ENCODE results near the gene ARAP1. TPM values are rescaled to one million over a fixed set of nuclear protein-coding genes. Genes with fewer than 3 reads are reported as not detected.
A peak's percentile ranks its signal among the peaks of the same experiment; 100 is the strongest.

ARAP1 gene
- total RNA-seq, 1 experiment from 2014 or later: 73.6 TPM

DNA sequence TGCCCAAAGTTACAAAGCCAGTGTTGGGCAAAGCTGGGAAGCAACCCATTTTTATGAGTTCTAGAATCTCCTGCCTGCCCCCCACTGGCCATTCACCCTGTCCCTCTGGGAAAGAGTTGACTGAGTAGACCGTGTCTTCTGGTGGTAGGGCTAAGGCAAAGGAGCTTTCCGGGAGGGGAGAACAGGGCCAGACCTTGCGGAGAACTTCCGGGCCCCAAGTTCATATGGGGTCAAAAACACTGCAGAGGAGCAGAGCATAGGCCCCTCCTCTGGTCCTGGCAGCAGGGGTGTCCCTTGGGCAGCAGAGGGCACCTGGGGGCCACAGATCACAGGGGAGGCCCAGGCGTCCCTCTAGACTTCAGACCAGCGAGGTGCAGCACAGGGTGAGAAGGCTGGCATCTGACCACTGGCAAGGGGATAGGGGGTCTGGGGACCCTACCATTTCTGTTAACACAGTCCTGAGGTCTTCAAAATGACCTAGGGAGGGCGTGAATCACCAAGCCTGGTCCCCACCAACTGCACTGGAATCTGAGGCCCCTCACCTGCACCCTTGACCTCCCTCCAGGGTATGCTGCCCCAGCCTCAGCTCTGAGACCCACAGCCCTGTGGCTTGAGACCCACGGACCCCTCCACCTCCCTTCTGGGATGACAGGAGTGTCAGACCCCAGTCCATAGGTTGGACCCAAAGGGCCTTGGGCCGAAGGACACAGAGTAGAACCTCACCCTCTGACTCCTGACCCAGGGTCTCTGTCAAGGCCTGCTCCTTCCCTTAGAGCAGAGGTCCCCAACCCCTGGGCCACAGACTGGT lies 1.3 kb upstream of the ARAP1 start:
- H3K4me3 ChIP-seq (ENCODE audit: low read depth in 2 of 2, low read length in 2 of 2): no peak overlapping the region
- no TSS peak for BruUV-seq (replicated peaks)
- DNase-seq (ENCODE audit: low read depth, low spot score): no peak
- peaks cover 17% of the 10 kb centered on the region for H3K4me1 ChIP-seq (ENCODE audit: control insufficient read depth, insufficient read depth, low read length)
- no peak for ATAC-seq
- TF ChIP-seq, protein P1, sequence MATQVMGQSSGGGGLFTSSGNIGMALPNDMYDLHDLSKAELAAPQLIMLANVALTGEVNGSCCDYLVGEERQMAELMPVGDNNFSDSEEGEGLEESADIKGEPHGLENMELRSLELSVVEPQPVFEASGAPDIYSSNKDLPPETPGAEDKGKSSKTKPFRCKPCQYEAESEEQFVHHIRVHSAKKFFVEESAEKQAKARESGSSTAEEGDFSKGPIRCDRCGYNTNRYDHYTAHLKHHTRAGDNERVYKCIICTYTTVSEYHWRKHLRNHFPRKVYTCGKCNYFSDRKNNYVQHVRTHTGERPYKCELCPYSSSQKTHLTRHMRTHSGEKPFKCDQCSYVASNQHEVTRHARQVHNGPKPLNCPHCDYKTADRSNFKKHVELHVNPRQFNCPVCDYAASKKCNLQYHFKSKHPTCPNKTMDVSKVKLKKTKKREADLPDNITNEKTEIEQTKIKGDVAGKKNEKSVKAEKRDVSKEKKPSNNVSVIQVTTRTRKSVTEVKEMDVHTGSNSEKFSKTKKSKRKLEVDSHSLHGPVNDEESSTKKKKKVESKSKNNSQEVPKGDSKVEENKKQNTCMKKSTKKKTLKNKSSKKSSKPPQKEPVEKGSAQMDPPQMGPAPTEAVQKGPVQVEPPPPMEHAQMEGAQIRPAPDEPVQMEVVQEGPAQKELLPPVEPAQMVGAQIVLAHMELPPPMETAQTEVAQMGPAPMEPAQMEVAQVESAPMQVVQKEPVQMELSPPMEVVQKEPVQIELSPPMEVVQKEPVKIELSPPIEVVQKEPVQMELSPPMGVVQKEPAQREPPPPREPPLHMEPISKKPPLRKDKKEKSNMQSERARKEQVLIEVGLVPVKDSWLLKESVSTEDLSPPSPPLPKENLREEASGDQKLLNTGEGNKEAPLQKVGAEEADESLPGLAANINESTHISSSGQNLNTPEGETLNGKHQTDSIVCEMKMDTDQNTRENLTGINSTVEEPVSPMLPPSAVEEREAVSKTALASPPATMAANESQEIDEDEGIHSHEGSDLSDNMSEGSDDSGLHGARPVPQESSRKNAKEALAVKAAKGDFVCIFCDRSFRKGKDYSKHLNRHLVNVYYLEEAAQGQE (IDR thresholded peaks at IDR 0.05; ENCODE audit: insufficient read depth in 1 of 2, low read depth in 2 of 2, low read length in 1 of 2): no peak
- no peak for TF ChIP-seq TCF7L2 (IDR thresholded peaks at IDR 0.05; ENCODE audit: low read depth, low read length)
- no peak for TF ChIP-seq SIN3A (IDR thresholded peaks at IDR 0.05; ENCODE audit: borderline replicate concordance, insufficient read depth, low read depth, low read length)
- TF ChIP-seq, protein P2, sequence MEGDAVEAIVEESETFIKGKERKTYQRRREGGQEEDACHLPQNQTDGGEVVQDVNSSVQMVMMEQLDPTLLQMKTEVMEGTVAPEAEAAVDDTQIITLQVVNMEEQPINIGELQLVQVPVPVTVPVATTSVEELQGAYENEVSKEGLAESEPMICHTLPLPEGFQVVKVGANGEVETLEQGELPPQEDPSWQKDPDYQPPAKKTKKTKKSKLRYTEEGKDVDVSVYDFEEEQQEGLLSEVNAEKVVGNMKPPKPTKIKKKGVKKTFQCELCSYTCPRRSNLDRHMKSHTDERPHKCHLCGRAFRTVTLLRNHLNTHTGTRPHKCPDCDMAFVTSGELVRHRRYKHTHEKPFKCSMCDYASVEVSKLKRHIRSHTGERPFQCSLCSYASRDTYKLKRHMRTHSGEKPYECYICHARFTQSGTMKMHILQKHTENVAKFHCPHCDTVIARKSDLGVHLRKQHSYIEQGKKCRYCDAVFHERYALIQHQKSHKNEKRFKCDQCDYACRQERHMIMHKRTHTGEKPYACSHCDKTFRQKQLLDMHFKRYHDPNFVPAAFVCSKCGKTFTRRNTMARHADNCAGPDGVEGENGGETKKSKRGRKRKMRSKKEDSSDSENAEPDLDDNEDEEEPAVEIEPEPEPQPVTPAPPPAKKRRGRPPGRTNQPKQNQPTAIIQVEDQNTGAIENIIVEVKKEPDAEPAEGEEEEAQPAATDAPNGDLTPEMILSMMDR (IDR thresholded peaks at IDR 0.05): no peak
- TF ChIP-seq POLR2AphosphoS5 (IDR thresholded peaks at IDR 0.05; ENCODE audit: low read depth, low read length): no peak
- intact Hi-C loops (cut with micrococcal nuclease; ENCODE audit: unreplicated experiment) (no loop called here), in situ Hi-C loops (cut with HindIII; ENCODE audit: low pct_unique_long_range_greater_than_20kb, low sequenced_read_pairs) (no loop called here)
- H3K27ac ChIP-seq (ENCODE audit: low read length): peak overlapping the region; percentile 74; the same call in 1 of the 2 replicates
- peaks cover 6% of the 10 kb centered on the region; the same call in 1 of the 2 replicates for H3K36me3 ChIP-seq (ENCODE audit: control insufficient read depth, insufficient read depth, low read length)
- ChIA-PET CTCF (no interaction called here), POLR2A (no interaction called here)
- H3K9me3 ChIP-seq (ENCODE audit: control insufficient read depth, insufficient read depth, low read depth, low read length): no peaks in the 10 kb centered on the region
- no peaks in the 10 kb centered on the region for H3K27me3 ChIP-seq (ENCODE audit: control insufficient read depth, insufficient read depth, low read length)

DNA sequence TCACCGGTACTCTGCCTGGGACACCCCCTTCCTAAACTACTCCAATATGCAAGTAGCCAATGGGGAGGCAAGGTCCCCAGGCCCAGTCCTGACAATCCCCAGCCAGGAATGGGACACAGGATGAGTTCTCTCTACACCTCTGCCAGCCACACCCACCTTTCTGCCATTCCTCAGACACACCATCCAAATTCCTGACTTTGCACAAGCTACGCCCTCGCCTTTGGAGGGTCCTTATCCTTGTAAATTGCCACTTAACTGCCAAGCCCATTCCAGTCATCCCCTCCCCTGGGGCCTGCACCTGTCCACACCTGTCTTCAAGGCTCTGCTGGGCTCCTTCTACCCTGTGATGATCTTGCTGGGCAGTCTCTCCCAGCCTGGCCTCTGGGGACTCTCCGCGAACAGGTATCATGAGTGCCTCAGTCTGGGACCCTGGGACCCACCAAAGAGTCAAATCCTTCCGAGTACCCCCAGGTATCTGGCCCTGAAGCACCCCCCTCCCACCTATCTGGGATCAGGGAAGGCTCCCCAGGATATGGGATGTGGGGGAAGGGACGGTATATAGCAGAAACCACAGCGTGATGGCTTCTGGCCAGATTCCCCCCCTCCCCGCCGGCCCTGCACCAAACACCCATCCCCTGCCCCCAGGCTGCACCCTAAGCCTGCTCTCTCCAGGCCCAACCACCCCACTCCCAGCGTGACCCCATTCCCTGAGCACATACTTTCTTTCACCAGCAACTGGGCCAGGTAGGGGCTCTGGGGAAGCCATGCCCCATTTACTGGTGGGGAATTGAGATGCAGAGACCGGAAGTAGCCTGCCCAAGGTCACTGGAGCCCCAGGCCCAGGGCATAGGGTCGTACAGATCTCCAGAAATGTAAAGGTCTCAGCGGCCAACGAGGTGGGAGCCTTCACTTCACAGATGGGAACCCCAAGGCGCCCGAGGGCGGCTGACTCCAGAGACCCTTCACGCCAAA lies 806 bp downstream of the ARAP1 start:
- intact Hi-C loops (cut with micrococcal nuclease; ENCODE audit: unreplicated experiment): no loop called here
- in situ Hi-C loops (cut with HindIII; ENCODE audit: low pct_unique_long_range_greater_than_20kb, low sequenced_read_pairs): no loop called here
- Histone ChIP-seq H3K27me3 (ENCODE audit: control insufficient read depth, insufficient read depth, low read length) (no peaks in the 10 kb centered on the region), H3K36me3 (ENCODE audit: control insufficient read depth, insufficient read depth, low read length) (peaks cover 6% of the 10 kb centered on the region; the same call in 1 of the 2 replicates), H3K27ac (ENCODE audit: low read length) (peak overlapping the region; percentile 87), H3K4me3 (ENCODE audit: low read depth in 2 of 2, low read length in 2 of 2) (peak overlapping the region; percentile 84 to 89), H3K9me3 (ENCODE audit: control insufficient read depth, insufficient read depth, low read depth, low read length) (no peaks in the 10 kb centered on the region), H3K4me1 (ENCODE audit: control insufficient read depth, insufficient read depth, low read length) (peaks cover 17% of the 10 kb centered on the region)
- POLR2A ChIA-PET: no interaction called here
- no peak for DNase-seq (ENCODE audit: low read depth, low spot score)
- TSS peak; percentile 73 for BruUV-seq (replicated peaks)
- TF ChIP-seq, protein P1 (IDR thresholded peaks at IDR 0.05; ENCODE audit: insufficient read depth in 1 of 2, low read depth in 2 of 2, low read length in 1 of 2): no peak
- no peak for TF ChIP-seq TCF7L2 (IDR thresholded peaks at IDR 0.05; ENCODE audit: low read depth, low read length)
- TF ChIP-seq SIN3A (IDR thresholded peaks at IDR 0.05; ENCODE audit: borderline replicate concordance, insufficient read depth, low read depth, low read length): no peak
- TF ChIP-seq, protein P2 (IDR thresholded peaks at IDR 0.05): no peak
- no peak for TF ChIP-seq POLR2AphosphoS5 (IDR thresholded peaks at IDR 0.05; ENCODE audit: low read depth, low read length)
- ATAC-seq: no peak
- CTCF ChIA-PET: interaction anchor here (0.6 kb wide), 1 partner anchor 26 kb away, joined by 4 read pairs; no protein-coding TSS in a partner anchor

All from Panc1 (cell line).